ENCODE measurements around the gene LNPK.
"Not testable (repeated sequence)": the region's sequence is repeated elsewhere in the genome, so short reads cannot be mapped to it uniquely, and the experiment has no call there.

LNPK gene

GRCh38 chr2:176001916-176002687 is at the start of gene LNPK:
LNPK (minus strand) TSS chr2:176002267; CDS start chr2:175995584, 6,683 bp downstream.
- peak; percentile 97 for DNase-seq (ENCODE audit: low read depth, low spot score)

GRCh38 chr2:176039375-176039774 is 37.3 kb upstream of the LNPK start:
- no peak for DNase-seq (ENCODE audit: low read depth, low spot score)

DNA sequence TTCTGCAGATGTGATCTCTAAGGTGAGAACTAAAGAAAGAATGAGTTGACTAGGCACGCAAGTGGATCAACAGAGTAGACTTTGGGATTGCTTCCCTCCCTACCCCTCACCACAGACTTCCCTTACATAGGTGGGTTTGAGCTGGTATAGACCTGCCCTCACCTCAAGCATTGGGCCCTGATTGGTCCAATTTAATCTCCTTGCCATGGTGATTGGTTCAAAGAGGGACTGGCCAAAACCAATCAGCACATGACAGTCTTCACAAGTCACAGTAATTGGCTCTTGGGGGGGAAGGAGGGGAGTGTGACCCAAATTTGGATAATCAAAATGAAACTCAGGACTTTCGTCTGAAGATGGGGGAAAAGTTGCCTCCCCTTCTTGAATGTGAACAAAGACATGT is 36.6 kb upstream of the LNPK start:
- no peak for DNase-seq (ENCODE audit: low read depth, low spot score)

- DNase-seq (ENCODE audit: low read depth, low spot score): peak; percentile 22
Observed at GRCh38 chr2:176035013-176035691, 33.1 kb upstream of the LNPK start.

GRCh38 chr2:176027806-176028205 is 25.7 kb upstream of the LNPK start:
- no peak for DNase-seq (ENCODE audit: low read depth, low spot score)

DNA sequence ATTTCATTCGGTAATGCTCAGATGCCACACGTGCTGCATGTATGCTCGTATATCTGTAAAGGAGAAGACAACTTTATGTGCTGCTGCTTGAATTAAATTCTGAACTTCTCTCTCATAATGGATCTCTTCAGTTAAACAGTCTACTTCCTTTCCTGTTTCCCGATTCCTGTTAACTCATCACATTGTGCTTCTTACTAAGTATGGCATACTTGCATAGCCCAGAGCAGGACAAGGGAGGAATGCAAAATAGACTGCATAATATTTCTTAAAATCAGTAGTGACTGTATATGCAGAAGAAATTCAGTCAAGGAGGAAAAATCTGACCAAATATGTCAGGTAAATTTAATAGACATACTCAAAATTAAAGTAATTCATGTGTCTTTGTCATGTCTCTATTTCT is 23.9 kb upstream of the LNPK start:
- no peak for DNase-seq (ENCODE audit: low read depth, low spot score)

- DNase-seq (ENCODE audit: low read depth, low spot score): no peak
Observed at GRCh38 chr2:176024083-176024482, 22.0 kb upstream of the LNPK start.

GRCh38 chr2:176022048-176022447 is 20.0 kb upstream of the LNPK start:
- no peak for DNase-seq (ENCODE audit: low read depth, low spot score)

- DNase-seq (ENCODE audit: low read depth, low spot score): no peak
Observed at GRCh38 chr2:176020400-176020799, 18.3 kb upstream of the LNPK start.

DNA sequence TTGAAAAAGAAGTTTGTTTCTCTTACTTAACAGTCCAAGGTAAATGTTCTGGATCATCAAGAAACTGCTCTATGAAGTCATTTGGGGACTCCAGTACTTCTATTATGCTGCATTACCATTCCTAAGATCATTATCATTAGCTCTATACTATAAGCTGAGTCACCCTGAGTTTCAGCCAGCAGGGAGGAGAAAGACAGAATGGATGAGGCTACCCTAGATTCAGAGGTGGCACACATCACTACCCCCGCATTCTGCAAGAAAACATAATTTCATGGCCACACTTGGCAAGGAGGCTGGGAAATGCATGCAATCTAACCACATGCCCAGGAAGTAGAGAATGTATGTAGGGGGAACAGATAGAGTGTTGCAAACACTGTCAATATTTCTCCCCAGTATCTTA is 16.6 kb upstream of the LNPK start:
- DNase-seq (ENCODE audit: low read depth, low spot score): no peak

DNA sequence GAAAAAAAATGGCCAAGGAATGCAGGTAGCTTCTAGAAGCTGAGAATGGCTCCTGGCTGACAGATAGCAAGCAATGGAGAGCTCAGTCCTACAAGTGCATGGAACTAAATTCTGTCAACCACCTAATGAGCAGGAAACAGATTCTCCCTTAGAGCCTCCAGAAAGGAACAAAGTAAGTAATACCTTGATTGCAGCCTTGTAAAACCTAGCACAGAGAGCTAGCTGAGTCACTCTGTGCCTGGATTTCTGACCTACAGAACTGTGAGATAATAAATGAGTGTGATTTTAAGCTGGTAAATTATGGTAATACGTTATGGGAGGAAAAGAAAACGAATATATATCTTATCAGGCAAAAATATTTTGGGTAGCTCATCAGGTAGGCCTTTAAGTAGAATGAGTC is 7.4 kb upstream of the LNPK start:
- no peak for DNase-seq (ENCODE audit: low read depth, low spot score)

GRCh38 chr2:176004934-176005333 is 2.9 kb upstream of the LNPK start:
- DNase-seq (ENCODE audit: low read depth, low spot score): no peak

DNA sequence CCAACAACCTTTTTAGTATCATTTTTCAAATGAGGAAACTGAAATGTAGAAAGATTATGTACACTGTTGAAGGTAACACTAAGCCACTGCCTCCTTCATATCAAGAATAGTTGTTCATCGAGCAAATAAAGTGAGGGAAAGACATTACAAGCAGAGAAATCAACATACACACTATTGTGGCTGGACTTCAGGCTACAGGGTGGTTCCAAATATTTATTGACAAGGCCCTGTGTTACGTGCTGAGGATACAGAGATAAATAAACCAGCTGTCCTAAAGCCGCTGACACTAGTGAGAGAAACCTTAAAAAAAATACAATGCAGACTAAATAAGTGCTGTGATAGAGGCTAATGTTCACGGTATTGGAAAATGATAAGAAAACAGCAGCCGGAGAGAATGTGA is 1.9 kb upstream of the LNPK start:
- DNase-seq (ENCODE audit: low read depth, low spot score): no peak

DNA sequence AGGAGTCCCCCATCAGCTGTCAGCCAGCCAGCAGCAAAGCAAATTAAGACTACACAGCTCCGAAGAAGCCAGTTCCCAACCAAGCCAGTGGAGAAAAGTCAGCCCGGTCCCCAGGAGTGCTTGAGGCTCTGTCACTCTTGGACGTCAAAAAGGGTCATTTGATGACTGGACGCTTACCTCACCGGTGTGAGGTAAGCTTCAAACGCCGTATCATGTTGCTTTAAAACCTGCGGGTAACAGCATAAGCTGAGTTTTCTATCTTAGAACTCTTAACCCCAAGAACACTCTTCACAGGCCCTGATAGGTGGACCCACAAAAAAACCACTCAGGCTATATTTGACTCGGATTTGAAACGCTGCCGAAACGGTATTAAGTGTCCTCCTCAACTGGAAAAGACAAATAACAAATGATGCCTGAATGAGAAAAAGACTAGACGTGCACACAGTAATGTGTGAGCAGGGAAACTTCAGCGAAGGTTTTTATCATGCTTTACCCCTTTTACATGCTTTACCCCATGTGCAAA is 682 bp upstream of the LNPK start:
- no peak for DNase-seq (ENCODE audit: low read depth, low spot score)

DNA sequence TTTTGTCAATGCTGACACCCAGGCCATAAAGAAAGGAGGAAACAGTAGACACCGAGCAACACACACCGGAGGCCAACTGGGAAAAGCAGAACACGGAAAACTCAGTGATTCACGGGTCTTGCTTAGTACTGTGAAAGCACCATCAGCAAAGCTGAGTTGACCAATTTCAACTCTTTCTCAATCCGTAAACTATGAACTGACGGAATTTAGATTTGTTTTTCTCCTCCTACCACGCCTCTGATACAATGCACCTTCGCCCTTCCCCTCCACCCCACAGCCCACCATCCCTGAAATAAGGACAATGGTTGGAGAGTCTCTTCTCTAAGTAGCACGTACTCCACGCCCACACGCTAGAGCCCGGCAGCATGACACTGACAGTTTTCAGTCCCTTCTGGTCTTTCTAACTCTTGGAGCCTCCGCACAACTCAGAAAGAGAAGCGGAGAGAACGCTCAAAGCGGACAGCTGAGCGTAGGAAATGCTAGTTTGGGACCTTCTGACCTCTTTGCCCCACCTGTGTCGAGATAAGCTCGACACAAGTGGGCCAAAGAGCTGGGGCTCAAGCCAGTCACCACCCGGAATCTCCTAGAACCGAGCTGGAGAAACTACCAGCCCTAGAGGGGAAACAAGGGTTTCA is 669 bp downstream of the LNPK start:
- DNase-seq (ENCODE audit: low read depth, low spot score): peak; percentile 18

DNA sequence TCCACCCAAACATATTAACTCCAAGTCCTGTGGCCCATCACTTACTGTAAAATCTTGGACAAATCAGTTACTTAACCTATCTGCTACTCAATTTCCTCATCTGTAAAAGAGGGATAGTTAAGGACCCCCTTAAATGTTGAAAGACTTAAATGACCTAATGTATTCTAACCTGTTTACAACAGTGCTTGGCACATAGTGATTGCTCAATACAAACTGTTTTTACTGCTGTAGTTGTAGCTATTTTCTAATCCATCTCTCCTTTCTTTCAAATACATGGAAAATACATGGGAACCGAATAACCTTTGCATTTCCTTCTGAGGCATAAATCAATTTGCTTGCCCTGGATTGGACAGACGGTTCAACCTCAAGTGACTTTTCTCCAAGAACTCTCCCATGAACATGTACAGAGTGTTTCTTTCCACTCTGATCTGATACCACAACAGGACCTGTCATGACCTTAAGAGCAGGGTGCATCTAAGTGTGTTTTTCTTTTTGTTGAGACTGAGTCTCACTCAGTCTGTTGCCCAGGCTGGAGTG is 2.7 kb downstream of the LNPK start:
- DNase-seq (ENCODE audit: low read depth, low spot score): no peak

- DNase-seq (ENCODE audit: low read depth, low spot score): no peak
Observed at GRCh38 chr2:175990099-175990498, 12.0 kb downstream of the LNPK start.

DNA sequence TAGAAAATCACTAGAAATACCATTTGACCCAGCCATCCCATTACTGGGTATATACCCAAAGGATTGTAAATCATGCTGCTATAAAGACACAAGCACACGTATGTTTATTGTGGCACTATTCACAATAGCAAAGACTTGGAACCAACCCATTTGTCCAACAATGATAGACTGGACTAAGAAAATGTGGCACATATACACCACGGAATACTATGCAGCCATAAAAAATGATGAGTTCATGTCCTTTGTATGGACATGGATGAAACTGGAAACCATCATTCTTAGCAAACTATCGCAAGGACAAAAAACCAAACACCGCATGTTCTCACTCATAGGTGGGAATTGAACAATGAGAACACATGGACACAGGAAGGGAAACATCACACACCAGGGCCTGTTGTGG is 14.9 kb downstream of the LNPK start:
- DNase-seq (ENCODE audit: low read depth, low spot score): not testable (repeated sequence)

DNA sequence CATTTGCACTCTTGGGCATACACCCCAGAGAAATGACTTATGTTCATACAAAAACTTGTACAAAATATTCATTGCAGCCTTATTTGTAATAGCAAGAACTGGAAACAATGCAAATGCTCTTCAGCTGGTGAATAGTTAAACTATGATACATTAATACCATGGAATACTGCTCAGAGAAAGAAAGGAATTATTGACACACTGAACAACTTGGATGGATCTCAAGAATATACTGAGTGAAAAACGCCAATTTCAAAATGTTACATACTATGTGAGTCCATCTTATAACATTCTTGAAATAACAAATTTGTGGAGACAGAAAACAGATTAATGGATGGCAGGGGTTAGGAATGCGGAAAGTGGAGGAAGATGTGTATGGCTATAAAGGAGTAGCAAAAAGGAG is 17.2 kb downstream of the LNPK start:
- no peak for DNase-seq (ENCODE audit: low read depth, low spot score)

- DNase-seq (ENCODE audit: low read depth, low spot score): no peak
Observed at GRCh38 chr2:175981551-175981950, 20.5 kb downstream of the LNPK start.

DNA sequence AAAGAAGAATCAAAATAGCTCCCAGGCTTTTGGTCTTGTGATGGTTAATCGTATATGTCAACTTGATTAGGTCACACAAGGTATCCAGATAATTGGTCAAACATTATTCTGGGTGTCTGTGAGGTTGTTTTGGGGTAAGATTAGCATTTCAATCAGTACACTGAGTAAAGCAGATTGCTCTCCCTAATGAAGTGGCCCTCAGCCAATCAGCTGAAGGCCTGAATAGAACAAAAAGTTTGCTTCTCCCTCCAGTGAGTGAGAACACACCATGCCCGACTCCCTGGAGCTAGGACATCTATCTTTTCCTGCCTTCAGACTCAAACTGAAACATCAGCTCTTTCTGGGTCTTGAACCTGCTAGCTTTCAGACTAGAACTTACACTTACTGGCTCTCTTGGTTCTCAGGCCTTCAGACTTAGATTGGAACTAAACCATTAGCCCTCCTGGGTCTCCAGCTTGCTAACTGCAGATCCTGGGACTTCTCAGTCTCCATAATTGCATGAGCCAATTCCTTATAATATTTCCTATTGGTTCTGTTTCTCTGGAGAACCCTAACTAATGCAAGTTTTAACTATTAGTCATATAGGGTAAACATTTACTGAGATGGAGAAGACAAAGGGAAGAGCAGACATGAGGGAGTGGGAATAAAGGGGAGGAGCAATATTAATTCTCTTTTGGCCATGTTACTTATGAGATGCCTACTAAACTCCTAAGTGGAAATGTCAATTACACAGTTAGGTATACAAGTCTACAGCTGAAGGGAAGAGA is 25.5 kb downstream of the LNPK start:
- no peak for DNase-seq (ENCODE audit: low read depth, low spot score)

GRCh38 chr2:175973373-175973772 is 28.7 kb downstream of the LNPK start:
- DNase-seq (ENCODE audit: low read depth, low spot score): no peak
